HG03175 (cell line): ENCODE results near the gene RNF213.
"Not testable (repeated sequence)": the region's sequence is repeated elsewhere in the genome, so short reads cannot be mapped to it uniquely, and the experiment has no call there.

ENCODE experiments used
- ATAC-seq: cut with Tn5 transposase; IDR thresholded peaks from one replicate; pipeline ENCODE4 v1.9.1; 2021; ENCODE audit warnings: mild to moderate bottlenecking, moderate library complexity; ENCODE audit not compliant: unreplicated experiment

Gene RNF213

DNA sequence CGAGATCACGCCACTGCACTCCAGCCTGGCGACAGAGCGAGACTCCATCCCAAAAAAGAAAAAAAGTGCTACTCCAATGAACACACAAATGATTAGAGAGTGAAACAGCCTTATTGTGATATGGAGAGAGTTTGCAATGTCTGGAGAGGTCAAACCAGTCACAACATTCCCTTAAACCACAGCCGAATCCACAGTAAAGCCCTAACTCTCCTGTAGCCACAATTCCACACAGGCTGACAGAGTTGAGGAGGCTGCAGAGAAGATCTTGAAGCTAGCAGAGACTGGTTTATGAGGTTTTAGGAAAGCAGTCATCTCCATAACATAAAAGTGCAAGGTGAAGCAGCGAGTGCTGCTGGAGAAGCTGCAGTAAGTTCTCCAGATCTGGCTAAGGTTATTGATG, 6.7 kb downstream of the RNF213 start:
- ATAC-seq, result no peak

DNA sequence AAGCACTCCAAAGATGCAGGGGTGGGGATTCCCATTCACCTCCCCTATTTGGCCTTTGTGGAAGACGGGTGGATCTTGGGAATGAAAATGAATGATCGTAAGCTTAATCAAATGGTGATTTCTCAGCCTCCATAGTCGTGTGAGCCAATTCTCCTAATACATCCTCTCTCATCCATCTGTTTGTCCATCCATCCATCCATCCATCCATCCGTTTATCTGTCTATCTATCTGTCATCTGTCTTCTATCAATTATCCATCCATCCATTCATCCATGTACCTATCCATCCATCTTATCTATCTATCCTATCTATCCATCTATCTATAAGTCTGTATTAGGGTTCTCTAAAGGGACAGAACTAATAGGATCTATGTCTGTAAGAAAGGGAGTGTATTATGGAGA, 7.8 kb downstream of the RNF213 start:
- ATAC-seq, result no peak

DNA sequence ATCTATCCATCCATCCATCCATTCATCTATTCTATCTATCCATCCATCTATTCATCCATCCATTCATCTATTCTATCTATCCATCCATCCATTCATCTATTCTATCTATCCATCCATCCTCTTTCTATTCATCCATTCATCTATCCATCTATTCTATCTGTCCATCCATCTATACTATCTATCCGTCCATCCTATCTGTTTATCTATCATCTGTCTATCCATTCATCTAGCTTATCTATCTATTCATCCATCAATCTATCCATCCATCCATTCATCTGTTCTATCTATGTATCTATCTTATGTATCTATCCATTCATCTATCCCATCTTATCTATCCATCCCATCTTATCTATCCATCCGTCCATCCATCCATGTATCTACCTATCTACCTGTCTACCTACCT, 8.8 kb downstream of the RNF213 start:
- no peak for ATAC-seq

GRCh38 chr17:80270104-80270503, 9.5 kb downstream of the RNF213 start:
- no peak for ATAC-seq

DNA sequence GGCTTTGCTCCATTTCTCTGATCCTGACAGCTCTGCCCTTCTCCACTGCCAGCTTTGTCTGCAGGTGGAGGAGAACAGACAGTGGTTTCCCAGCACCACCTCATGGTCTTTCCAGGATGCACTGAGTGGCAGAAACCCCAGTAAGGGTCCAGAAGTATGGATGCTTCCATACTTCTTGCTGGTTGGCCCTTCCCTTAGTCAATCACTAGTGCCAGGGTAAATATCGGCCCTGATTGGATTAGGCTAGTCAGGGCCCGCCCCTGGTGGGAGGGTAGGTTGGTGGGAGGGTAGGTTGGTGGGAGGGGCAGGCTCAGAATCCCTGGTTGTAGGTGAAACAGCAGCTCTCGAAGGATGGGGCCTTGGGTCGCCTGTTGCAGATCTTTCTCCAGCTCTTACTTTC, 10.2 kb downstream of the RNF213 start:
- no peak for ATAC-seq

DNA sequence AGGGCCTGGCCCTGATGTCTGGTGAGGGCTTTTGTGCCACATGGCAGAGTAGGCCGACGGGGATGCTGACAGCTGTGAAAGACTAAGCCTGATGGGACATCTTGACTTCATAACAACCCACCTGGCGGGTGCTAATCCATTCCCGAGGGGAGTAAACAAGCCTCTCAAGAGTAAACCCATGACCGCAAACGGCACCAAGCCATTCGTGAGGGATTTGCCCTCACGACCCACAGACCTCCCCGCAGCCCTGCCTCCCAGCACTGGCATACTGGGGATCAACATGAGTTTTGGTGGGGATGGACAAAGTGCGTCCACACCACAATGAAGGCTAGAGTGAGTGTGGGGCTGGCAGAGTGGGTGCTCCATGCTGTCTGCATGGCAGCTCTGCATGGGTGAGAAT, 11.7 kb downstream of the RNF213 start:
- ATAC-seq, result no peak

DNA sequence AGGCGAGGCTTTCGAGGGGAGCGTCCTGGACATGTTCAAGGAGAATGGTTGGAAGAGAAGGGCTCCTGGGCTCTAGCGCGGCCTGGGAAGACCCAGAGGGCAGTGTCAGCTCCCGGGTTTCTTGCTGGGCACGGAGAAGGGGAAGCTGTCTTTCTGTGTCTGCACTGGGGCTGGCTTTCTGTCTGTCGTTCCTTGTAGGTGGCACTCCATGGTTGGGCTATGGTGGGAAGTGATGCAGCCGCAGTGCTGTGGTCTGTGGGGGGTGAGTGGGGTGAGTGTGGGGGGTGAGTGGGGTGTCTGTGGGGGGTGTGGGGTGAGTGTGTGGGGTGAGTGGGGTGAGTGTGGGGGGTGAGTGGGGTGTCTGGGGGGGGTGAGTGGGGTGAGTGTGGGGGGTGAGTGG, 13.7 kb downstream of the RNF213 start:
- ATAC-seq, result no peak

DNA sequence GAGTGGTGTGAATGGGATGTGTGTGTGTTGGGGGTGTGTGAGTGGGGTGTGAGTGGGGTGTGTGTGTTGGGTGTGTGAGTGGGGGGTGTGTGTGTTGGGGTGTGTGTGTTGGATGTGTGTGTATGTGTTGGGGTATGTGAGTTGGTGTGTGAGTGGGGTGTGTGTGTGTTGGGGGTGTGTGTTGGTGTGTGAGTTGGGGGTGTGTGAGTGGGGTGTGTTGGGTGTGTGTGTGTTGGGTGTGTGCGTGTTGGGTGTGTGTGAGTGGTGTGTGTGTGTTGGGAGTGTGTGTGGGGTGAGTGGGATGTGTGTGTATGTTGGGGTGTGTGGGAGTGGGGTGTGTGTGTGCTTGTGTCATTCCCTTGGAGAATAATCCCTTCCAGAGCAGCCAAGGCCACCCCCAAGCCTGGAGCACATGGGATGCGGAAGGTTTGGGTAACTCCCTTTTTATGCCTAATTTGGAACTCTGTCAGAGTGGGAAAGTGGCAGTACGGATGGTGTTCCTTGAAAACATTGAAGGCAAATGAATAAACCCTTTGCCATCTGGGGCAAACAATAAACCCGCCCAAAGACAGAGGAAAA, 14.3 kb downstream of the RNF213 start:
- no peak for ATAC-seq

DNA sequence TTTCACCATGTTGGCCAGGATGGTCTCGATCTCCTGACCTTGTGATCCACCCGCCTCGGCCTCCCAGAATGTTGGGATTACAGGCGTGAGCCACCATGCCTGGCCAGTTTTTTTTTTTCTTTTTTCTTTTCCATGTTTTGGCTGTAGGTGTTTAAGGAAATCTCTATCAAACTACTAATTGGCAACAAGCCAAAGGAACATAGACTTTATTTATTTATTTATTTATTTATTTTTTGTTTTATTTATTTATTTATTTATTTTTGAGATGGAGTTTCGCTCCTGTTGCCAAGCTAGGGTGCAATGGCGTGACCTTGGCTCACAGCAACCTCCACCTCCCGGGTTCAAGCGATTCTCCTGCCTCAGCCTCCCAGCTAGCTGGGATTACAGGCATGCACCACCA, 15.2 kb downstream of the RNF213 start:
- ATAC-seq, result not testable (repeated sequence)

DNA sequence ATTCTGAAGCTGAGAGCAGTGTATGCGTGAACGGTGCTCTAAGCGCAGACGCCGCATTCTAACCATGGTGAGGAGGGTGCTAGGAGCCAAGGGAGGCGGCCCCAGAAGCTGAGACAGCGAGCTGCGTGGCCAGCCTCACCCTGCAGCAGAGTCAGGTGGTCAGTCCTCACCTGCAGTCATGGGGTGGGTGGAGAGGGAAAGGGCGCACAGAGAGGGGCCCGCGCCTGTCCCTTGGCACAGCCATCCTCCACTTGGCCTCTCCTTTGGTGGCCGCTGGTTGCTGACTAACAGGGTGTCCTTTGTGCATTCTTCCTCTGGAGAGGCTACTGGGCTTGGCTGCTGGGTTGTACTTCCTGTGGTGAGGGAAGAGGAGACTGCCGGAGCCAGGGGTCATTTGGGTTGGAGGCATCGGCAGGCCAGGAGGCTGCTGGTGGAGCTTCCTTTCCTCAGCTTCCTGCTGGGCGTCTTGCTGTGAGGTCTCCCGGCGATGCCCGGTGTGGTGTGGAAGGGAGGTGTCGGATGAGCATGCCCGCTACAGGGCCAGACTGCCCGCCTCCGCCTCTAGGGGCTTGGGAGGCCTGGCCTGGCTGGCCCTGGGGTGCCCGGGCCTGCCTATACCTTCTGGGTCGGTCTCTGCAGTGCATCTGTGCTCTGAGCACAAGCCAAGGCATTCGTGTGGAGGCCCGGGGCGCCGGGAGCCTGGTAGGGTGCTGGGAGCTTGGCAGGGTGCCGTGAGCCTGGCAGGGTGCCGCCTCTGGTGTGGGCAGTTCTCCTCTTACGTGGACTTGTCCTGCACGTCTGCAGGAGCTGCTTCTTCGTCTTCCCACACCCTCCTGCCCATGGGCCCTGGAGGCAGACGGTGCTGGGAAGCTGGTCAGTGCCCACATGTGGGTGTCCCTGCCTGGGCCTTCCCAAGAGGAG, 17.4 kb downstream of the RNF213 start:
- ATAC-seq, result no peak

DNA sequence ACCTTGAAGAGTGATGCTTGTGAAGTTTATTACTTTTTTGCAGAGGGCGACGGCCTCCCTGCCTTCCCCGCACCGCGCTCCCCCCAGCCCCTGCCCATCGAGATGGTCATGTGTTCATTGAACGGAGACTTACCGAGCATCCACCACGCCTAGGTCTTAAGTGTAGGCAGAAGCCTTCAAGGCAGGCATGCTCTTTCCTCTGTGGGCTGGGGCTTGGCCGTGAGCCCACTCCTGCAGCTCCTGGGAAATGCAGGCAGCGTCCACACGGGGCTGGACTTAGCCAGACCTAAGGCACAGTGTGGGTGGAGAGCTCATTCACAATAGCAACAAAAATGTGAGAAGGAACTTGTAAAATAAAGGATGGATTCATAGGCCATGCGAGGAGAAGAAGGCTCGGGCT, 19.2 kb downstream of the RNF213 start:
- no peak for ATAC-seq

DNA sequence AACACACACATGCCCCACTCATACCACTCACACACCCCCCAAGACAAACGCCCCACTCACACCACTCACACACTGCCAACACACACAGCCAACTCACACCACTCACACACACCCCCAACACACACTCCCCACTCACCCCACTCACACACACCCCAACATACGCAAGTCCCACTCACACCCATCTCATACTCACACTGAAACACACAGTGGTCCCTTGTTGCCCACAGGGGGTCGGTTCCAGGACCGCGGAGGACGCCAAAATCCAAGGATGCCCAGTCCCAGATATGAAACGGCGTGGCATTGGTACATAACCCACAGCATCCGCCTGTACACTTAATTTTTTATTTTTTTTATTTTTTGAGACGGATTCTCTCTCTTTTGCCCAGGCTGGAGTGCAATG, 20.9 kb downstream of the RNF213 start:
- ATAC-seq, result no peak

DNA sequence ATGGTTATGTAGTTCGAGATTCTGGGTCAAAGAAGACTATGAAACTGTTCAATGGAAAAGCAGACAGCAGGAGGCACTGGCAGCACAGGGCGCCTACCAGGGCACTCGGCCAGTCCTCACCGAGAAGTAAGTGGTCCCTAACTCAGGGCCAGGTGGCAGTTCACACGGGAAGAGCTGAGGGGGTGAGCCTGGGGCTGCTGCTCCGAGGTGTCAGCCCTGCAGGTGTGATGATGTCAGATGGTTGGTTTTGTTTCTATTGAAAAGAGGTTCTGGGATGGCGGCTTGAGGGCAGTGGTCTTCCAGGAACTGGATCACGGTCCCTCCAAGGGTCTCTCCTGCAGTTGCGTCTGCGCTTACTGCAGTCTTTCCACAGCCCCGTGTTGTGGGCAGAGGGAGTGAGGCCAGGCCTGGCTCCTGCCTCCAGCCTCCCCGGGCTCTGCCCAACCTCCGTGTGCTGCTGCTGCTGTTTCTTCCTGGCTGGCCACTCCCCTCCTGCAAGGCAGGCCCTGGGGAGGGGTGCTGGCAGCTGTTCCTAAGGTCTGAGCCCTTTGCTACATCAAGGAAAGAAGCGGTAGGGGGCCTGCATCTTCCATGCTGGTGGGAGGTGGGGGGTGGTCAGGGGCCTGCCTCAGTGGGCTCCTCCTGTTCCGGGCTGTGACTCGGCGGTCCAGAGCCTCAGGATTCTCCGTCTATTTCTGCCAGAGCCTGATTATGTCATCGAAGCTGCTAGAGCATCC, 22.6 kb downstream of the RNF213 start:
- no peak for ATAC-seq

DNA sequence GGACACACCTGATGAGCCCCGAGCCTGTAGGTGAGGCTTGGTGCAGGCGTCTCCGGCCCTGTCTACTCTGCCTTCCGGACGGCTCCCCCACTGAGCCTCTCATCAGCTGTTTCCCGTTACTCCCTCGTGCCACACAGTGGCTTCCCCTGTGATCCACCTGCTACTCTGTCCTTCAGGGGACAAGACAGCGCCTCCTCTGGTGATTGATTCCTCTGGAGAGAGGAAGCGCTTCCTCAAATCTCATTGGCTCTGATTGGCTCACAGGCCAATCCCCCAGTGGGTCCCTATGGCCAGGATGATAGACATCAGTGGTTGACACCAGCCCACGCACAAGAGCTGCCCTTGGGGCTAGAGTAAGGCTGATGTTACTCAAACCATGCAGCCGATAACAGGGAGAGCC, 24.0 kb downstream of the RNF213 start:
- no peak for ATAC-seq

DNA sequence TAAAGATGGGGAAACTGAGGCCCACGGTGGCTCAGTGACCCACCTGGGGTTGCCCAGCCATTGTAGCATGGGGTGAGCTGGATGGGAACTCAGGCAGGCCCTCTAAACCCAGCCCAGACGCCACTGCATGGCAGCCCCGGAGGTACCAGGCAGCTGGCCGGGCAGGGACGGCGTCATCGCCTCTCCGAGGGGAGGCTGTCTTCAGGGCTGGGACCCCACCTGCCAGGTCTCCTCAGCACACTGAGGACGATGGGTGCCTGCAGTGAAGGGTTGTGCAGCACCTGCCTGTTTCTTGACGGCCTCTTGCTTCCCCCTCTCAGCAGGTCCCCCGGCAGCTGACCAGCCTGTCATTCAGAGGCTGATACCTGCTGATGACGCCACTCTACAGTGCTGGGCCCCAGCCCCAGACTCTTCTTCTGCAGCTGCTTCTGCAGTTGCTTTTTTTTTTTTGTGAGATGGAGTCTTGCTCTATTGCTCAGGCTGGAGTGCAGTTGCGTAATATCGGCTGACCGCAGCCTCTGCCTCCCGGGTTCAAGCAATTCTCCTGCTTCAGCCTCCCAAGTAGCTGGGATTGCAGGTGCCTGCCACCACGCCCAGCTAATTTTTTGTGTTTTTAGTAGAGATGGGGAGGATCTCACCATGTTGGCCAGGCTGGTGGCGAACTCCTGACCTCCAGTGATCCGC, 24.7 kb downstream of the RNF213 start:
- ATAC-seq, result no peak

DNA sequence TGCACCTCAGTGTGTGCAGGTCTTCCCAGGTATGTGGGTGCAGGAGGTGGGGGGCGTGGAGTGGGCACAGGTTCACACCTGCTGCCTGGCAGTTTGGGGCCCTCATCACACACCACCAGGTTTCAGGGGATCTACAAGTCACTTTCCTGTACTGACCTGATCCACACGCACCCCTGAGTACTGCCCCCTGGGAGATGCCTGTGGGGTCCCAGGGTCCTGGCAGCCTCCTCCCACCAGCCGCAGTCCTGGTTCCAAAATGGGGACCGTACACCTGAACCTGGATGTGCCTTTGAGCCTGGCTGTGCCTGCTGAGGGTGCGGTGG, 25.9 kb downstream of the RNF213 start:
- no peak for ATAC-seq

DNA sequence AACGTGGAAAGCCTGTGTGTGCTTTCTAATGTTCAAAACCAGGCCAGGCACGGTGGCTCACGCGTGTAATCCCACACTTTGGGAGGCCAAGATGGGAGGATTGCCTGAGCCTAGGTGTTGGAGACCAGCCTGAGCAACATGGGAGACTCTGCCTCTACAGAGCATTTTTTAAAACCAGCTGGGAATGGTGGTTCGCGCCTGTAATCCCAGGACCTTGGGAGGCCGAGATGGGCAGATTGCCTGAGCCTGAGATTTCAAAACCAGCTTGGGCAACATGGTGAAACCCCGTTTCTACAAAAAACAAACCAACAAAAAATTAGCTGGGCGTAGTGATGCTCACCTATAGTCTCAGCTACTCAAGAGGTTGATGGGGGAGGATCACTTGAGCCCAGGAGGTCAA, 26.4 kb downstream of the RNF213 start:
- no peak for ATAC-seq

DNA sequence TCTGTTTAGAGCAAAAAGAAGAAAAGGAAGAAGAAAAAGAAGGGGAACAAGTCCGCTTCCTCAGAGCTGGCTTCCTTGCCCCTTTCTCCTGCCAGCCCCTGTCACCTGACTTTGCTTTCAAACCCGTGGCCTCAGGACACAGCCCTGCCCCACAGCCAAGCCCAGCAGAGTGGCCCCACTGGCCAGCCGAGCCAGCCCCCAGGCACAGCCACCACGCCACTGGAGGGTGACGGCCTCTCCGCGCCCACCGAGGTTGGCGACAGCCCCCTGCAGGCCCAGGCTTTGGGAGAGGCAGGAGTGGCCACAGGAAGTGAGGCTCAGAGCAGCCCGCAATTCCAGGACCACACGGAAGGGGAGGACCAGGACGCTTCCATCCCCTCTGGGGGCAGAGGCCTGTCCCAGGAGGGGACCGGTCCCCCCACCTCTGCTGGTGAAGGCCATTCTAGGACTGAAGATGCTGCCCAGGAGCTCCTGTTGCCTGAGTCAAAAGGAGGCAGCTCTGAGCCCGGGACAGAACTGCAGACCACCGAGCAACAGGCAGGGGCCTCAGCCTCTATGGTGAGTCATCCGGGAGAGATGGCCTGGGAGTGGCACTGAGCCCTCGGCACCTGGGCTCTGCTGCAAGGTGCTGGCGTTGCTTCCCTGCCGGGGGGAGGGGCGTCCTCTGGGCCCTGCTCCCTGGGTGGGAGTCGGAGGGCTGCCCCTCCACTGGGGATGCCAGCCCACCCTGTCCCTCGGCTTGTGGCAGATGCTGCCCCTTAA, 27.3 kb downstream of the RNF213 start:
- no peak for ATAC-seq

- ATAC-seq, result no peak
Observed at GRCh38 chr17:80289616-80290015, 29.0 kb downstream of the RNF213 start.

- ATAC-seq, result no peak
Observed at GRCh38 chr17:80290156-80290555, 29.5 kb downstream of the RNF213 start.

- no peak for ATAC-seq
Observed at GRCh38 chr17:80291260-80291659, 30.6 kb downstream of the RNF213 start.
